Measurements from ENCODE around the gene RAMP2.

GRCh38 chr17:42748202-42748907 is 12.7 kb upstream of the RAMP2 start:
- TF ChIP-seq, protein P1, sequence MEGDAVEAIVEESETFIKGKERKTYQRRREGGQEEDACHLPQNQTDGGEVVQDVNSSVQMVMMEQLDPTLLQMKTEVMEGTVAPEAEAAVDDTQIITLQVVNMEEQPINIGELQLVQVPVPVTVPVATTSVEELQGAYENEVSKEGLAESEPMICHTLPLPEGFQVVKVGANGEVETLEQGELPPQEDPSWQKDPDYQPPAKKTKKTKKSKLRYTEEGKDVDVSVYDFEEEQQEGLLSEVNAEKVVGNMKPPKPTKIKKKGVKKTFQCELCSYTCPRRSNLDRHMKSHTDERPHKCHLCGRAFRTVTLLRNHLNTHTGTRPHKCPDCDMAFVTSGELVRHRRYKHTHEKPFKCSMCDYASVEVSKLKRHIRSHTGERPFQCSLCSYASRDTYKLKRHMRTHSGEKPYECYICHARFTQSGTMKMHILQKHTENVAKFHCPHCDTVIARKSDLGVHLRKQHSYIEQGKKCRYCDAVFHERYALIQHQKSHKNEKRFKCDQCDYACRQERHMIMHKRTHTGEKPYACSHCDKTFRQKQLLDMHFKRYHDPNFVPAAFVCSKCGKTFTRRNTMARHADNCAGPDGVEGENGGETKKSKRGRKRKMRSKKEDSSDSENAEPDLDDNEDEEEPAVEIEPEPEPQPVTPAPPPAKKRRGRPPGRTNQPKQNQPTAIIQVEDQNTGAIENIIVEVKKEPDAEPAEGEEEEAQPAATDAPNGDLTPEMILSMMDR (IDR thresholded peaks at IDR 0.05), result no peak
- no peak for TF ChIP-seq E2F1 (CRISPR knock-in tag; IDR thresholded peaks at IDR 0.05)
- TF ChIP-seq FOXJ3 (CRISPR knock-in tag; IDR thresholded peaks at IDR 0.05; ENCODE audit: borderline replicate concordance), result no peak
- TF ChIP-seq TCF7 (CRISPR knock-in tag; IDR thresholded peaks at IDR 0.05; ENCODE audit: low read depth), result no peak
- TF ChIP-seq MAX (CRISPR knock-in tag; IDR thresholded peaks at IDR 0.05), result no peak
- no peak for TF ChIP-seq ETV6 (CRISPR knock-in tag; IDR thresholded peaks at IDR 0.05)
- no peak for TF ChIP-seq SP1 (CRISPR knock-in tag; conservative IDR thresholded peaks at IDR 0.05)
- TF ChIP-seq CBFB (CRISPR knock-in tag; IDR thresholded peaks at IDR 0.05; ENCODE audit: low read depth), result no peak
- TF ChIP-seq JUN (CRISPR knock-in tag; IDR thresholded peaks at IDR 0.05), result no peak
